Fibroblast of the aortic adventitia (primary cell): ENCODE results near the gene ZNF48. TPM values are rescaled to one million over a fixed set of nuclear protein-coding genes. Genes with fewer than 3 reads are reported as not detected.

Experiments
- DNase-seq: peaks from one replicate; pipeline ENCODE4 v3.0.0-alpha.2; 2010; ENCODE audit warnings: low read depth
- H3K4me3 ChIP-seq: 2 replicates; pipeline ENCODE4 v1.5.1; 2011; ENCODE audit warnings: low read depth, mild to moderate bottlenecking, control low read depth, low read length, moderate library complexity
- total RNA-seq: library from RNA; depleted of rRNA; stranded (reverse); fragments of >200 nt; gene quantifications from 2 replicates; pipeline ENCODE4 v1.2.3, GENCODE V29; 2012; ENCODE audit warnings: low replicate concordance
- TF ChIP-seq, protein P1 (sequence below): IDR thresholded peaks from 2 replicates; pipeline ENCODE4 v1.5.1; 2011; ENCODE audit warnings: mild to moderate bottlenecking, low read length, control low read depth, inconsistent platforms; ENCODE audit not compliant: insufficient read depth

The ZNF48 gene
- total RNA-seq, 1 donor = 5.4 TPM

DNA sequence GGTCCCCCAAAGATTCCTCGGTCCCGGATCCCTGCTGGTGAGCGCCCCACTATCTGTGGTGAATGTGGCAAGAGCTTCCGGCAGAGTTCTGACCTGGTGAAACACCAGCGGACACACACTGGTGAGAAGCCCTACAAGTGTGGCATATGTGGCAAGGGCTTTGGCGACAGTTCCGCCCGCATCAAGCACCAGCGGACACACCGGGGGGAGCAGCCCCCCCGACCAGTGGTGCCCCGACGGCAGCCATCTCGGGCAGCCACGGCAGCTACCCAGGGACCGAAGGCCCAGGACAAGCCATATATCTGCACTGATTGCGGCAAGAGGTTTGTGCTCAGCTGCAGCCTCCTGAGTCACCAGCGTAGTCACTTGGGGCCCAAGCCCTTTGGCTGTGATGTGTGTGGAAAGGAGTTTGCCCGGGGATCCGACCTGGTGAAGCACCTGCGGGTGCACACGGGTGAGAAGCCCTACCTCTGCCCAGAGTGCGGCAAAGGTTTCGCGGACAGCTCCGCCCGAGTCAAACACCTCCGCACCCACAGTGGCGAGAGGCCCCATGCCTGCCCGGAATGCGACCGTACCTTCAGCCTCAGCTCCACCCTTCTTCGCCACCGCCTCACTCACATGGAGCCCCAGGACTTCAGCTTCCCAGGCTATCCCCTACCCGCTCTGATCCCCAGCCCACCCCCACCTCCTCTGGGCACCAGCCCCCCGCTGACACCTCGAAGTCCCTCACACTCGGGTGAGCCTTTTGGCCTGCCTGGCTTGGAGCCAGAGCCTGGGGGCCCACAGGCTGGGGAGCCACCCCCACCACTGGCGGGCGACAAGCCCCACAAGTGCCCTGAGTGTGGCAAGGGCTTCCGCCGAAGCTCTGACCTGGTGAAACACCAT is 2.8 kb downstream of the ZNF48 start:
- TF ChIP-seq, protein P1, sequence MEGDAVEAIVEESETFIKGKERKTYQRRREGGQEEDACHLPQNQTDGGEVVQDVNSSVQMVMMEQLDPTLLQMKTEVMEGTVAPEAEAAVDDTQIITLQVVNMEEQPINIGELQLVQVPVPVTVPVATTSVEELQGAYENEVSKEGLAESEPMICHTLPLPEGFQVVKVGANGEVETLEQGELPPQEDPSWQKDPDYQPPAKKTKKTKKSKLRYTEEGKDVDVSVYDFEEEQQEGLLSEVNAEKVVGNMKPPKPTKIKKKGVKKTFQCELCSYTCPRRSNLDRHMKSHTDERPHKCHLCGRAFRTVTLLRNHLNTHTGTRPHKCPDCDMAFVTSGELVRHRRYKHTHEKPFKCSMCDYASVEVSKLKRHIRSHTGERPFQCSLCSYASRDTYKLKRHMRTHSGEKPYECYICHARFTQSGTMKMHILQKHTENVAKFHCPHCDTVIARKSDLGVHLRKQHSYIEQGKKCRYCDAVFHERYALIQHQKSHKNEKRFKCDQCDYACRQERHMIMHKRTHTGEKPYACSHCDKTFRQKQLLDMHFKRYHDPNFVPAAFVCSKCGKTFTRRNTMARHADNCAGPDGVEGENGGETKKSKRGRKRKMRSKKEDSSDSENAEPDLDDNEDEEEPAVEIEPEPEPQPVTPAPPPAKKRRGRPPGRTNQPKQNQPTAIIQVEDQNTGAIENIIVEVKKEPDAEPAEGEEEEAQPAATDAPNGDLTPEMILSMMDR = no peak
- no peak overlapping the region for H3K4me3 ChIP-seq
- no peak for DNase-seq

DNA sequence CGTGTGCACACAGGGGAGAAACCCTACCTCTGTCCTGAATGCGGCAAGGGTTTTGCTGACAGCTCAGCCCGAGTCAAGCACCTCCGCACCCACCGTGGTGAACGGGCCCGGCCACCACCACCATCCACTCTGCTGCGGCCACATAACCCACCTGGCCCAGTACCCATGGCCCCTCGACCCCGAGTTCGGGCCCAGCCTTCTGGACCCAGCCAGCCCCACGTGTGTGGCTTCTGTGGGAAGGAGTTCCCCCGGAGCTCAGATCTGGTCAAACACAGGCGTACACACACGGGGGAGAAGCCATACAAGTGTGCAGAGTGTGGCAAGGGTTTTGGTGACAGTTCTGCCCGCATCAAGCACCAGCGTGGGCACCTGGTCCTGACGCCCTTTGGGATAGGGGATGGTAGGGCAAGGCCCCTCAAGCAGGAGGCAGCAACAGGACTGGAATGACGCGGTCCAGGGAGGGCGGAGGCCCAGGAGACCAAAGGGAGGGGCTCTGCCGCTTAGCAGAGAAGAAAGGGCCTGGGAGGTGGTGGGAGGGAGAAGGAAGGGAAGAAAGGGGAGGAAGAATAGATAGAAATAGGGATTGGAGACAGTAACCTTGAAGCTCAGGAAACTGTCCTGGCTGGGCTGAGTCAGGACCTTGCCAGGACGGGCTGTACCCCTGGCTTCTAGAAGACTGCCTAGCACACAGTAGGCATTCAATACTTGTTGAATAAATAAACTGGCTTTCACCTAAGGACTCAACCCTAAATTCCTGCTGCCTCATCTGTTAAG is 3.6 kb downstream of the ZNF48 start:
- DNase-seq = no peak
- TF ChIP-seq, protein P1 = no peak
- H3K4me3 ChIP-seq = no peak overlapping the region

DNA sequence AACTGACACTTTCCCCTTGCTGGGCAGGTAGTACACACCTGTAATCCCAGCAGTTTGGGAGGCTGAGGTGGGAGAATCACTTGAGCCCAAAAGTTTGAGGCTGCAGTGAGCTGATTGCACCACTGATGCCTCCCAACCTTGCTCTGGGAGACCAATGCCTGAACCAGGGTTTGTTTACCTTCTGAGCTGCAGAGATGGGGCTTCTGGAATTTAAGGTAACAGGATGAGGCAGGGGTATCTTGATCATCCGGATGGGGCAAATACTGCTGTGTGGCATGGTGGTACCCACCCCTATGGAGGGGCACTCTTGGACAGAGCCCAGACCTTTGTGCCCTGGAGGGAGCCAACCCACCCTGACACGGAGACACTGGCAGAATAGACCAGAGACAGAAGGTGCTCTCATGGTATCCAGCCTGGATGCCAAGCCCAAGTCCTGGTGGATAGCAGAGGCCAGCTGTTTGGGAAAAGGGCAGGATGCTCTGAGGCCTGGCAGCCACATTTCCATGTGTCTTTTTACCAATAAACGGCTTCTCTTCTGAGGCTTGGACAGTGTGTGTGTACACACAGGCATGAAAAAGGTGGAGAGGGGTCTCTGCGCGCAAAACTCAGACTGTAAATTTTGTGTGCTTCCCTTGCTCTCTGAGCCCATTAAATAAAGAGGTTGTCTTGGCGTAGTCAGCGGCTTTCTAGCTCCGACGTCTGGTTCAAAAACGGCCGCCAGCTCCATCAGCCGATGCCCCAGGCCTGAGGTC is 4.4 kb downstream of the ZNF48 start:
- TF ChIP-seq, protein P1 = no peak
- peak overlapping the region; percentile 62 for H3K4me3 ChIP-seq
- DNase-seq = no peak

DNA sequence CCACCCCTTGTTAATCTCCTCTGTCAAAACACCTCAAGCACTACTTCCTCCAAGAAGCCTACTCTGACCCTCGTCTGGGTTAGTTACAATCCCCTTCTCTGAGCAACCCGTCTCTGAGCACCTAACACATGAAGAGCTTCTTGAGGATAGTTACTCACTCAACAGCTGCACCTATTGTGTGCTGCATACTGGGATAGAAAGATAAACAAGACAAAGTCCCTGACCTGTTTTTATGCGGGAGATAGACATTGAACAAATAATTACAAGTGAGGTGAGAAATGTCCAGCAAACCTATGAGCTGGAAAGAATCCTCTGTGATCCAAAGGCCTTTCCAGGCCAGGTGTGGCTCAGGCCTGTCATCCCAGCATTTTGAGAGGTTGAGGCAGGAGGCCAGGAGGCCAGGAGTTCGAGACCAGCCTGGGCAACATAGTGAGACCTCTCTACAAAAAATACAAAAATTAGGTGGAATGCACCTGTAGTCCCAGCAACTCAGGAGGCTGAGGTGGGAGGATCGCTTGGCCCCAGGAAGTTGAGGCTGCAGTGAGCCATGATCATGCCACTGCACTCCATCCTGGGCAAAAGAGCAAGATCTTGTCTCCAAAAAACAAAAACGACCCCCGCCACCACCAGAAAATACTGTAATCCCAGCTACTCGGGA is 6.7 kb downstream of the ZNF48 start:
- TF ChIP-seq, protein P1 = no peak
- H3K4me3 ChIP-seq = no peak overlapping the region
- DNase-seq = no peak

DNA sequence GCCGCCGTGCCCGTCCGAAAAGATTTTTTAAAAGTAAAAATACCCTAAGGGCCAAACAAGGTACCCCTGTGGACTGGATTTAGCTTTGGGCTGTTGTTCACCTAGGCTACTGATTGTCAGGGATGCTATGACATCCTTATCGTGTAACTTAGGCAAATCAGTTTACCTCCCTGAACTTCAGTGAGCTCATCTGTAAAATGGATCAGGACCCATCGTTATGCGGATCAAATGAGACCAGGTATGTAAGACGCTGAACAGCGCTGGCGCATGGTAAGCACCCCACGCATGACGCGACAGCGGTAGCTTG is 11.5 kb downstream of the ZNF48 start:
- TF ChIP-seq, protein P1 = no peak
- DNase-seq = no peak
- peak overlapping the region; percentile 77 for H3K4me3 ChIP-seq

DNA sequence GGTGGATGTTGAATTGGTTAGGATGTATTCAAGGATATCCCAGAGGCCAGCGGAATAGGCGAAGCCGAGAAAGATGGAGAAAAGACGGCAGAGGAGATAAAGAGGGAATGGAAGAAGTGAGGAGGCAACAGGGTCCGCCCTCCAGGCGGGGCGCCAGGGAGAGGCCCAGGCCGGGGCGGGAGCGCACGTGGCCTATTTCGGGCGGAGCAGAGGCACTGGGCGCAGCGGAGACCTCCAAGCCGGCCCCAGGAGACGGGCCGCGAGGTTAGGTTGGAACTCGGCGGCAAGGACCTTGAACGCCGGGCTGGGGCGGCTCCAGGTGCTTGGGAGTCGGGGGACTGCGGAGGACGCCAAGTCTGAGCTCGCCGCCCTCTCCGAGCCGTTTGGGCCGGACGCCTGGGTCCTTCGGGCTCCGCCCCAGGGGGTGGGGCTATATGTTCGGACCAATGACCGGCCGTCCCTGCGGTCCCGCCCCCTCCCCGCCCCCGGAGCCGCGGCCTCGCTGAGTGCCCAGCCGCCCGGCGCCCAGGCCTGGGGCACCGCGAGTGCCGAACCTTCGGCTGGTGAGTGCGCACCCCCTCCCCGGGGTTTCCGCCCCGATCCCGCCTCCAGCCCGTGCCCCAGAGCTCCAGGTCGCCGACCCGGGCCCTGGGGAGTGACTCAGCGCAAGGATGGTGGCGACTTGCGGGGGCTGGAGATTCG is 12.0 kb downstream of the ZNF48 start, which contains the start of gene ZNF771:
Gene ZNF771, plus strand, starts transcription at position 505 of the 702 bp plus-strand sequence. CDS start 448 bp downstream, outside the sequence.
- DNase-seq = peak; percentile 85
- peak within 1 kb of the TSS; percentile 77 for H3K4me3 ChIP-seq
- TF ChIP-seq, protein P1 = no peak
